H1 (cell line): ENCODE data around the gene RXFP4. TPM values are rescaled to one million over a fixed set of nuclear protein-coding genes. Genes with fewer than 3 reads are reported as not detected.
A peak's percentile ranks its signal among the peaks of the same experiment; 100 is the strongest.

Source experiments
- ASH2L ChIP-seq: fragments of 200-600, 300-600 bp; sonication (generic); IDR thresholded peaks from one replicate; pipeline ENCODE4 v1.7.1; 2017; ENCODE audit warnings: low read length
- CHD1 ChIP-seq: IDR thresholded peaks from 2 replicates; pipeline ENCODE4 v1.6.1; 2012; ENCODE audit warnings: low read depth, low read length, improper control_type of control experiment
- EP300 ChIP-seq, 2 experiments: IDR thresholded peaks; 1 replicate in 1 of 2; 2 replicates in 1 of 2; pipeline ENCODE4 v1.6.1; 2011 to 2012; ENCODE audit warnings: low read depth in 2 of 2, low read length in 2 of 2, mild to moderate bottlenecking in 2 of 2, borderline replicate concordance in 1 of 2, inconsistent platforms in 1 of 2, moderate library complexity in 1 of 2
- GTF2F1 ChIP-seq: IDR thresholded peaks from 2 replicates; pipeline ENCODE4 v1.6.1; 2012; ENCODE audit warnings: low read depth, low read length, improper control_type of control experiment, borderline replicate concordance
- HDAC6 ChIP-seq: IDR thresholded peaks from one replicate; pipeline ENCODE4 v1.7.1; 2012; ENCODE audit warnings: low read depth, mild to moderate bottlenecking, inconsistent platforms, low read length, moderate library complexity
- JUN ChIP-seq: IDR thresholded peaks from 2 replicates; pipeline ENCODE4 v1.6.1; 2011; ENCODE audit warnings: low read depth, mild to moderate bottlenecking, improper control_type of control experiment, low read length
- KDM1A ChIP-seq: fragments of 200-600, 300-600 bp; sonication (generic); IDR thresholded peaks from 2 replicates; pipeline ENCODE4 v1.7.1; 2016; ENCODE audit warnings: mild to moderate bottlenecking, low read length, borderline replicate concordance
- MAFK ChIP-seq: IDR thresholded peaks from 2 replicates; pipeline ENCODE4 v1.6.1; 2012; ENCODE audit warnings: low read depth, mild to moderate bottlenecking, improper control_type of control experiment, low read length
- NANOG ChIP-seq: IDR thresholded peaks from 2 replicates; pipeline ENCODE4 v1.6.1; 2011; ENCODE audit warnings: low read length, low read depth, mild to moderate bottlenecking, inconsistent platforms; ENCODE audit not compliant: insufficient read depth, poor library complexity, severe bottlenecking
- POLR2AphosphoS5 ChIP-seq: IDR thresholded peaks from 2 replicates; pipeline ENCODE4 v1.6.1; 2011; ENCODE audit warnings: low read depth, low read length
- RAD21 ChIP-seq, 2 experiments: IDR thresholded peaks in 1 of 2; conservative IDR thresholded peaks in 1 of 2; 2 replicates each; pipeline ENCODE4 v1.6.1; 2011; ENCODE audit warnings: low read depth in 2 of 2, low read length in 2 of 2, improper control_type of control experiment in 1 of 2, inconsistent platforms in 1 of 2, mild to moderate bottlenecking in 1 of 2, moderate library complexity in 1 of 2
- RXRA ChIP-seq: IDR thresholded peaks from 2 replicates; pipeline ENCODE4 v1.6.1; 2011; ENCODE audit warnings: low read depth, mild to moderate bottlenecking, low read length, moderate library complexity; ENCODE audit not compliant: insufficient read depth
- SAP30 ChIP-seq: fragments of 300-600 bp; sonication (generic); IDR thresholded peaks from 2 replicates; pipeline ENCODE4 v1.7.1; 2012; ENCODE audit warnings: low read length, moderate library complexity, mild to moderate bottlenecking, inconsistent platforms; ENCODE audit not compliant: insufficient read depth, insufficient replicate concordance
- SIX5 ChIP-seq: IDR thresholded peaks from 2 replicates; pipeline ENCODE4 v1.6.1; 2011; ENCODE audit warnings: mild to moderate bottlenecking, low read depth, low read length
- SP1 ChIP-seq: IDR thresholded peaks from 2 replicates; pipeline ENCODE4 v1.6.1; 2011; ENCODE audit warnings: low read depth, low read length
- SRF ChIP-seq: IDR thresholded peaks from 2 replicates; pipeline ENCODE4 v1.6.1; 2011; ENCODE audit warnings: mild to moderate bottlenecking, low read depth, low read length, moderate library complexity
- TAF7 ChIP-seq: optimal IDR thresholded peaks from 2 replicates; pipeline ENCODE3; 2011; ENCODE audit warnings: low read depth, mild to moderate bottlenecking, inconsistent platforms, low read length, moderate library complexity, borderline replicate concordance
- TBP ChIP-seq: IDR thresholded peaks from 2 replicates; pipeline ENCODE4 v1.6.1; 2011; ENCODE audit warnings: low read depth, low read length, improper control_type of control experiment
- TEAD4 ChIP-seq: IDR thresholded peaks from 2 replicates; pipeline ENCODE4 v1.6.1; 2012; ENCODE audit warnings: low read depth, low read length, inconsistent platforms, mixed read lengths
- ZNF274 ChIP-seq: IDR thresholded peaks from 2 replicates; pipeline ENCODE4 v1.7.0; 2012; ENCODE audit warnings: low read length, borderline replicate concordance; ENCODE audit errors: extremely low read depth
- polyA plus RNA-seq, 7 experiments: library from polyadenylated mRNA; depleted of rRNA in 3 of 7; stranded (reverse) in 5 of 7; unstranded in 2 of 7; fragments of >200 nt in 5 of 7; fragments of 200-250 nt in 2 of 7; gene quantifications; 1 replicate in 5 of 7; 2 replicates in 1 of 7; 4 replicates in 1 of 7; pipeline versions ENCODE4 v1.2.1 to v1.2.3, GENCODE V29; 2011 to 2013; ENCODE audit warnings: missing spikeins in 2 of 7, mixed read lengths in 2 of 7
- total RNA-seq: library from RNA; stranded (reverse); fragmentation: NEBNext Ultra II Directional; extraction: Animal tissue kit (Norgen Biotek cat#: 25700); gene quantifications from 2 replicates; pipeline ENCODE4 v1.2.1, GENCODE V29; 2021
- TF ChIP-seq, protein P1 (sequence below): IDR thresholded peaks from 2 replicates; pipeline ENCODE4 v1.6.1; 2012; ENCODE audit warnings: inconsistent platforms
- TF ChIP-seq, protein P2 (sequence below): IDR thresholded peaks from 2 replicates; pipeline ENCODE4 v1.6.1; 2012; ENCODE audit warnings: inconsistent platforms

The RXFP4 gene
- total and polyA plus RNA-seq, 2 of the 8 experiments (the other 6 are each of a cell fraction or from before 2014, with no cell fraction given): not detected

DNA sequence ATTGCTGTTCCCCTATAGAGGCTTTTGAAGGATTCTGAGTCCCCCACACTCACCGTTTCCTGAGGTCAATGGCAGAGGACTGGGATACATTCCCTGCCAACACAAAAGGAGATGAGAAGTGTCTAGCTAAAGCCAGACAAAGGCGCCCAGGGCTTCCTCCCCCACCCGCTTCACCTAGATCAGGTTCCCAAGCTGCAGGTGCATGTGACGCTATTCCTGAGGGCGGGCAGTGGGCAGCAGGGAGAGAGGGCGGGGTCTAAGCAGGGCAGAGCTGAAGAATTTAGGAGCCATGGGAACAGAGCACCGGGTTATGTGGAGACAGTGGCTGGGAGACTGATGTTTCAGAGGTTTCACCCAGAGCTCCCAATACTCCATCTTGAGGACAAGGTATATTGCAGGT is 42.9 kb downstream of the RXFP4 start (continued):
- no peak for TF ChIP-seq SRF
- no peak; a peak in 1 of 4 replicates for TF ChIP-seq RAD21 (IDR thresholded peaks at IDR 0.05 in 1 of 2, conservative IDR thresholded peaks at IDR 0.05 in 1 of 2; ENCODE audit: low read depth in 2 of 2, low read length in 2 of 2)
- peak; percentile 51; the same call in 1 of the 2 replicates for TF ChIP-seq POLR2AphosphoS5
- 0 out of 2 replicates have a peak, but pooled peaks have one; percentile 47 for TF ChIP-seq TEAD4
- TF ChIP-seq ZNF274: no peak
- TF ChIP-seq MAFK: no peak
- peak; percentile 47; the same call in 1 of the 2 replicates for TF ChIP-seq TBP
- no peak for TF ChIP-seq KDM1A
- peak; percentile 93 for TF ChIP-seq SAP30
- TF ChIP-seq RXRA: no peak
- no peak for TF ChIP-seq SIX5
- TF ChIP-seq HDAC6: no peak
- no peak for TF ChIP-seq CHD1
- peak in 1 of 2 experiments; percentile 81; a peak in 1 of 3 replicates for TF ChIP-seq EP300 (IDR thresholded peaks at IDR 0.05; ENCODE audit: borderline replicate concordance in 1 of 2, low read depth in 2 of 2, low read length in 2 of 2)
- no peak for TF ChIP-seq TAF7
- no peak for TF ChIP-seq NANOG
- TF ChIP-seq JUN: no peak
- TF ChIP-seq, protein P1, sequence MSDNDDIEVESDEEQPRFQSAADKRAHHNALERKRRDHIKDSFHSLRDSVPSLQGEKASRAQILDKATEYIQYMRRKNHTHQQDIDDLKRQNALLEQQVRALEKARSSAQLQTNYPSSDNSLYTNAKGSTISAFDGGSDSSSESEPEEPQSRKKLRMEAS: peak; percentile 72
- TF ChIP-seq GTF2F1: no peak
- no peak; the same call in 1 of the 2 replicates for TF ChIP-seq SP1
- TF ChIP-seq, protein P2, sequence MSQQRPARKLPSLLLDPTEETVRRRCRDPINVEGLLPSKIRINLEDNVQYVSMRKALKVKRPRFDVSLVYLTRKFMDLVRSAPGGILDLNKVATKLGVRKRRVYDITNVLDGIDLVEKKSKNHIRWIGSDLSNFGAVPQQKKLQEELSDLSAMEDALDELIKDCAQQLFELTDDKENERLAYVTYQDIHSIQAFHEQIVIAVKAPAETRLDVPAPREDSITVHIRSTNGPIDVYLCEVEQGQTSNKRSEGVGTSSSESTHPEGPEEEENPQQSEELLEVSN: no peak
- no peak for TF ChIP-seq ASH2L
